ENCODE measurements around the gene VPS8.

DNA sequence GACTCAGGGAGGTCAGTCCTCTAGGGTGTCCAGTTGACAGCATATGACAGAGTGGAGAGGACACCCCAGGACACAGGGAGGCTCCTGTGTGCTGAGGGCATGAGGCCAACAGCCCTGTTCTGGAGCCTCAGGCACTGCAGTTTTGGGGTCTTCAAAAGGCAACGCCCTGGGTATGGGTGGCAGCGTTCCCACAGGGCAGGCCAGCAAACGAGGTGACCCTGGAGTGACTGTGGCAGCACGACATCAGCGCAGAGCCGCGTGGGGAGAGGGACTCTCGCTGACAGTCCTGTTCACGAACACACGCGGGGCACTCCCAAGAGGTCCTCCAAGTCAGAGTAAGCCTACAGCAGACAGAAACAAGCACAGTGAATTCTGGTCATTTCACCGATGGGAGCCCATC is 41.4 kb upstream of the VPS8 start:
- TF ChIP-seq, protein P1, sequence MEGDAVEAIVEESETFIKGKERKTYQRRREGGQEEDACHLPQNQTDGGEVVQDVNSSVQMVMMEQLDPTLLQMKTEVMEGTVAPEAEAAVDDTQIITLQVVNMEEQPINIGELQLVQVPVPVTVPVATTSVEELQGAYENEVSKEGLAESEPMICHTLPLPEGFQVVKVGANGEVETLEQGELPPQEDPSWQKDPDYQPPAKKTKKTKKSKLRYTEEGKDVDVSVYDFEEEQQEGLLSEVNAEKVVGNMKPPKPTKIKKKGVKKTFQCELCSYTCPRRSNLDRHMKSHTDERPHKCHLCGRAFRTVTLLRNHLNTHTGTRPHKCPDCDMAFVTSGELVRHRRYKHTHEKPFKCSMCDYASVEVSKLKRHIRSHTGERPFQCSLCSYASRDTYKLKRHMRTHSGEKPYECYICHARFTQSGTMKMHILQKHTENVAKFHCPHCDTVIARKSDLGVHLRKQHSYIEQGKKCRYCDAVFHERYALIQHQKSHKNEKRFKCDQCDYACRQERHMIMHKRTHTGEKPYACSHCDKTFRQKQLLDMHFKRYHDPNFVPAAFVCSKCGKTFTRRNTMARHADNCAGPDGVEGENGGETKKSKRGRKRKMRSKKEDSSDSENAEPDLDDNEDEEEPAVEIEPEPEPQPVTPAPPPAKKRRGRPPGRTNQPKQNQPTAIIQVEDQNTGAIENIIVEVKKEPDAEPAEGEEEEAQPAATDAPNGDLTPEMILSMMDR (IDR thresholded peaks at IDR 0.05), result no peak
- TF ChIP-seq EP300 (IDR thresholded peaks at IDR 0.05) (no peak), POLR2A (IDR thresholded peaks at IDR 0.05) (no peak)
